Panc1 (cell line): Measurements from ENCODE around the gene HK1.

ENCODE experiments used
- CTCF ChIP-seq: fragments of 450-650 bp; IDR thresholded peaks from 2 replicates; pipeline ENCODE4 v1.5.1; 2017; ENCODE audit warnings: mild to moderate bottlenecking
- POLR2AphosphoS5 ChIP-seq: IDR thresholded peaks from 2 replicates; pipeline ENCODE4 v1.6.1; 2012; ENCODE audit warnings: mild to moderate bottlenecking, low read depth, low read length, moderate library complexity
- REST ChIP-seq, 2 experiments: IDR thresholded peaks; 2 replicates each; pipeline ENCODE4 v1.6.1; 2011 to 2012; ENCODE audit warnings: low read depth in 2 of 2, control low read depth in 1 of 2, low read length in 1 of 2, mild to moderate bottlenecking in 1 of 2, moderate library complexity in 1 of 2; ENCODE audit not compliant: insufficient read depth in 1 of 2
- SIN3A ChIP-seq: IDR thresholded peaks from 2 replicates; pipeline ENCODE4 v1.6.1; 2012; ENCODE audit warnings: low read depth, mild to moderate bottlenecking, low read length, moderate library complexity, borderline replicate concordance; ENCODE audit not compliant: insufficient read depth

GRCh38 chr10:69392481-69393000 lies 114.2 kb downstream of the HK1 start:
- TF ChIP-seq CTCF (peak; percentile 99), REST (IDR thresholded peaks at IDR 0.05; ENCODE audit: insufficient read depth in 1 of 2, low read depth in 2 of 2, low read length in 1 of 2) (no peak), POLR2AphosphoS5 (peak; percentile 43; the same call in 1 of the 2 replicates), SIN3A (no peak)
